GM19099 (cell line): ENCODE measurements around the gene ZNF790.

ENCODE experiments used
- POLR2A ChIP-seq: IDR thresholded peaks from 3 replicates; pipeline ENCODE4 v1.6.1; 2011; ENCODE audit warnings: low read depth; ENCODE audit not compliant: insufficient read length; ENCODE audit errors: extremely low read depth

Gene ZNF790

GRCh38 chr19:36805364-36805763, 32.8 kb downstream of the ZNF790 start:
- TF ChIP-seq POLR2A: no peak

- TF ChIP-seq POLR2A: no peak
These were observed 40.4 kb downstream of the ZNF790 start for GRCh38 chr19:36797786-36798108.

- no peak for TF ChIP-seq POLR2A
These were observed 41.5 kb downstream of the ZNF790 start for GRCh38 chr19:36796714-36796992.

- no peak for TF ChIP-seq POLR2A
These were observed 62.4 kb downstream of the ZNF790 start for GRCh38 chr19:36775768-36776167.

GRCh38 chr19:36773223-36773579, 65.0 kb downstream of the ZNF790 start:
- TF ChIP-seq POLR2A: no peak

GRCh38 chr19:36772311-36773222, 65.6 kb downstream of the ZNF790 start, which contains the start of gene ZNF850:
Gene ZNF850, minus strand, starts transcription at chr19:36772807. Its CDS starts 10,201 bp downstream, at chr19:36762606.
- peak; percentile 60 for TF ChIP-seq POLR2A

- TF ChIP-seq POLR2A: no peak
These were observed 66.6 kb downstream of the ZNF790 start for GRCh38 chr19:36771261-36772231.
